GM21786 (cell line): ENCODE measurements around the gene FAM174B.

Experiments
- ATAC-seq: cut with Tn5 transposase; IDR thresholded peaks from one replicate; pipeline ENCODE4 v1.9.1; 2021; ENCODE audit not compliant: unreplicated experiment

The FAM174B gene

DNA sequence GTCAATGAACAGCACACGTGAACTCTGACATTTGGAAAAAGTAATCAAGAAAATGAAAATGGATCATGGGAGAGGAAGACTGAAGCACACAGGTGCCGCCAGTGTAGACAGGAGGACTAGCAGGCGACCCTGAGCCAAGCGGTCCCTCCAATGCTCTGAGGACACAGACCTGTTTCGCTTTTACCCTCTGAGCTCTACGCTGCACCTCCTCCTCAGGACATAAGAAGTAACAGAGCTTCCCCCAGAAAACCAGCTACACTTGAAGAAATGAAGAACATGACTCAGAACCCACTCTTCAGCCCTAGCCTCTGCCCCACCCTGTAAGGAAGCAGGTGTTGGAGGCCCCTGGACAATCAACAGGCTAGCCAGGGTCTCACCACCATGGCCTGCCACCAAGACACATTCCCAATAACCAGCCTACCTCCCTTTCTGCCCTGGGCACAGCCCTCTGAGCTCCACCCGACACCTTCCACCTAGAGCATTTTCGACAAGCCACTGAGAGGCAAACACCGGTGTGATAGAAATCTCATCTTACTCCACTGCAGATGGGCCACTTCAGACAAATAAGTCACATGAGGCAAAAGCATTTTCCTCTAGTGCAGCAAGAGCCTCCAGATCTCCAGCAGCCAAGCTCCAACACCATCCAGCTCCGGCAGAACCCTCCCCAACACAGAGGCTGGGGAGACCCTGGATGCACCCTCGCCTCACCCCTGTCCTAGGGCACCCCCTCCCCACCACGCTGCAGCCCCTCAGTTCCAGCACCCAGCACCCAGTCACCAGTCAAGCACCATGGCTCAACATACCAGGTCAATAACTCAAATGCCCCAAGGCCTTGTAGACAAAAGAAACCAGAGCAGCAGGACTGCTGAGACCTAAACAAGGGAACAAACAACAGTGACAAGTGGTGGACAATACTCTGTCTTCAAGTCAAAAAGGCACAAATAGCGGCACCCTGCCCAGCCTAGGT is 11.4 kb downstream of the FAM174B start:
- peak; percentile 66 for ATAC-seq

DNA sequence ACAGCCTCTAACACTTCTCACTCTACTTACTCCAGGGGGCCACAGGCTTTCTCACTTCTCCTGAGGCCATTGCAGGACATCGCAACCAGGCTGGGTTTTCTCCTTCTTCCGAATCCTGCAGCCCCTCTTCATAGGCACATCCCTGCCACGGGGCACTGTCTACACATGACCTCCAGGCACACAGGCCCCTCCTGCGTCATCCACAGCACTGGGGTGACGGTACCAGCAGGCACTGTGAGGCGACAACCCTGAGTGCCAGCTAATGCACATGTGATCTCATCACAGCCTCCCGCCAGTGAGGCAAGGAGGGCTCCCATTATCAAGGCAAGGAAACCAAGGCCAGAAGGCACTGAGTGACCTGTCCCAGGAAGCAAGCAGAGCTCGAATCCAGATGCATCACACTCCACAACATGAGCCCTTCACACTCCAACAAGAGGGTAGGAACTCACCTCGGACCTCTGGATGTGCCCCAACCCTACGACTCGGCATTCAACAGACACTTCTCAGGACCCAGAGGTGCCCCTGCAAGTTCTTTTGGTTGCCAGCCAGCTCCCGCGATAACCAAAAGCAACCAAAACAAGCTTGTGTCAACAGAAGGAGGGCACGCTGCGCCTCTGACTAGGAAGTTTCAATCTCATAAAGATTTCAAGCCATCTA is 16.7 kb downstream of the FAM174B start:
- ATAC-seq, result no peak

DNA sequence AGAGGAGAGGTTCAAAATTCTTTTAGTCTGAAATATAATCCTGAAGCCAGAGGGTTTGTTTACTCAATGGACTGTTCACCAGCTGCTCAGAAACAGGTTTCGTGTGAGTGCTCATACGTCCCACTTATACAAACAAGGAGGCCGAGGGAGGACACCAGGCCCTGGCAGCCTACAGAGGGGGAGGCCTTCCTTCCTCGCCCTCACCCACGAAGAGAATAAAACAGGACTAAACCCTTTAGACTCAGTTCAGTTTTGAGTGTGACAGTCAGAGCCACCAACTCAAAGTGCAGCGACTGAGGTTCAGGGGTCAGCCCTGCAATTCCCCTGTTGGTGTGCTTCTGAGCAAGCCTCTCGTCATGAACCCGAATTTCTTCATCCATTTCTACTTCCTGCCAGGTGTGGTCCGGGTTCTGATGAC is 17.3 kb downstream of the FAM174B start:
- no peak for ATAC-seq

DNA sequence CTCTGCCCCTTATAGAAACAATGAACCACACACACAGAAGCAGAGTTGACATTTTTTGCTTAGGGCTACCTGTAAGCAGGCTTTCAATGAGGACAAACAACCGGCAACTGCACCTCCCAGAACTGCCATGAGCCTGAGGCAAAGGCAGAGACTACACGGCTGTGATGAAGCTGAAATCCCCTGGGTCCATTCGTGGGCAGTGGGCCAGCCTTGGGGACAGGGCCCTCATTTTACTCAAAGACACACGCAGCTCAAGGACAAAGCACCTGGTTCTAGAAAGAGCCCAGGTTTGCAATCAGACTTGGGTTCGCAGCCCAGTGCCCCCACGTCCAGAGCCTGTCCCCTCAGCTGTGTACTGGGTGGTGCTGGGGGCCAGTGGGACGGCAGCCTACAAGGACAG is 17.9 kb downstream of the FAM174B start:
- no peak for ATAC-seq

DNA sequence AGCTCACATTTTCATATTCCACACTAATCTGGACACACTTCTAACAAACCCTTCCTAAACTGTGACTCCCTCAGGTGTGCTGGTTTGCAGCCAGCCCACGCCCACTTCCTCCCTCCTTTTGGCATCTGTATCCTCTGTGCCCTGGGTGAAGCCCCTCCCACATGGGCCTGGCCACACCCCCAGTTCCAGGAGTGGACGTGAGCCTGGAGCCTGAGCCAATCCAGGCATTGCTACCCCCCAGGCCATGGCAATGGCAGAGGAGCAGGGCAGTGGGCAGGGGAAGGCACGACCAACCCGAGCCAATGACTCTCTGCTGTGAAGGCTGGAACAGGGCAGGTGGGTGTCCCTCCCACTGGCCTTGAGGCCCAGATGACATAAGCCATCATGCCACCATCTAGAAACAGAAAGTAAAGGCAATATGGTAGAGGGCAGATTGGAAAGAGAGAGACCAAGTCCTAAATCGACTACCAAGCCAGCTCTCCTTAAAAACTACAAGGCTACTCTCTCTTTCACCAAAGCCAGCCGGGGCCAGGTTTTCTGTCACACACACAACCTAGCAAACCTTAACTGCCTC is 18.6 kb downstream of the FAM174B start:
- ATAC-seq, result peak; percentile 61

DNA sequence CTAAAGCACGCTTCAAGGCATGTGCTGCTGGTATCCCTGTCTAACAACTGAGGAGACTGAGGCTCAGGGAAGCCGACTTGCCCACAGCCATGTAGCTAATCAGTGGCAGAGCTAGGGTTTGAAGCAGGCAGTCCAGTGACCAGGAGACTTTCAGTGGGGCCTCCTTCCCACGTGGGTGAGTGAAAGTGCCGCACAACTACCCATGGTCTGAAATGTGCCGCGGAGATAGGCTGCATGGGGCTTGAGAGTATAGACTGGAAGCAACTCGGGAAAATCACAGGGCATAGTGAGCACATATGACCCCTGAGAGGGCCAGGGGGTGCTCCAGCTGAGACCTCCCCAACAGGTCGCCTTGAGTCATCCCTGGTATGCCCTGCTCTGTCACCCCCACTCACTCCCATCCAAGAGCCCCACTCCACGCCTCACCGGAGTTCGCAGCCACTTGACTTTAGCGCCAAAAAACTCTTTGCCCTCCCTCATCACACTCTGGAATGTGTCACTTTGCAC is 19.1 kb downstream of the FAM174B start:
- ATAC-seq, result no peak

DNA sequence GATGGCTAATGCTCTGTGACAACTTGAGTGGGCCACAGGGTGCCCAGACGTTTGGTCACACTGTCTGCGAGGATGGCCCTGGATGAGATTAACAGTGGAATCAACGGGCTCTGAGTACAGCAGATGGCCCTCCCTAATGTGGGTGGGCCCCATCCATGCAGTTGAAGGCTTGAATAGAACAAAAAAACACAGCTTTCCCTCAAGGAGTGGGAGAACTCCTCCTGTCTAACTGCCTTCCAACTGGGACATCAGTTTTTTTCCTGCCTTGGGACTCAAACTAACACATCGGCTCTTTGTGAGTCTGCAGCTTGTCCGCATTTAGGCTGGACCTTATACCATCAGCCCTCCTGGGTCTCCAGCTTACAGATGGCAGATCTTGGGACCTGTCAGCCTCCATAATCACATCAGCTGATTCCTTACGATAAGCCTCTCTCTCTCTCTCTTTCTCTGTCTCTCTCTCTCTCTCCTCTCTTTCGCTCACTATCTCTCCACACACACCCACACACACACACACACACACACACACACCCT is 20.8 kb downstream of the FAM174B start:
- ATAC-seq, result no peak

DNA sequence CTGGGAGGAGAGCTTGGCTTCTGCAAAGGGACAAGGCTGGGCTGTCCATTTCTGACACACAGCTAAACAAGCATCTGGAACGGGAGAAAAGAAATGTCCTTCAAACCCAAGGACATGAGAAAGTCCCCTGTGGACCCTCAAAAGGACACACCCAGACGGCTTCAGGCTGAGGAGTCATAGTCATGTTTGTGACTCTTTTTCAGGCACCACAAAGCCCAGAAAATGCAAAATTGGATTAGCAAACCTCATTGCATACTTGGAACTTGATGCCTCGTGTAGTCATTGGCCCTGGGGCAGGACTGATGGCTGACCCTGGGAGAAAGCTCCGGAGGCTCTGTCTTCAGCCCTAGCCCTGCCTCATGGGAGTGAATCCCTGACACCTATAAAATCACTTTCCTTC is 21.5 kb downstream of the FAM174B start:
- no peak for ATAC-seq

DNA sequence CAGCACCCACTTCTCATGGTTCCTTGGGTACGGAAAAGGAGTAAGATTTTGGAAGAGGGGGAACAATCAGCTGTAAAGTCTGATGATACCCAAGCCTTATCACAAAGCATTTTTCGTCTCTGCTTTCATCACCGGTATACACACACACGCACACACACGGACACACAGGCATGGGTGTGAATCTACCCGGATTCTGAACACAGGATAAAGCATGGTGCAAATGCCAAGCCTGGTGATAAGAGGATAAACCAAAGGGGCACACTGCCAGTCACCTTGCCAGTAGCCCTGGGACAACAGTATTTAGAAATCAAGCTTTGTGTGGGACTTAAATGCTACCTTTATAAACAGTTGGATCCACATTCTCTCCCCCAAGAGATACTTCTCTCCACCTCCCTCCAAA is 22.2 kb downstream of the FAM174B start:
- ATAC-seq, result no peak

DNA sequence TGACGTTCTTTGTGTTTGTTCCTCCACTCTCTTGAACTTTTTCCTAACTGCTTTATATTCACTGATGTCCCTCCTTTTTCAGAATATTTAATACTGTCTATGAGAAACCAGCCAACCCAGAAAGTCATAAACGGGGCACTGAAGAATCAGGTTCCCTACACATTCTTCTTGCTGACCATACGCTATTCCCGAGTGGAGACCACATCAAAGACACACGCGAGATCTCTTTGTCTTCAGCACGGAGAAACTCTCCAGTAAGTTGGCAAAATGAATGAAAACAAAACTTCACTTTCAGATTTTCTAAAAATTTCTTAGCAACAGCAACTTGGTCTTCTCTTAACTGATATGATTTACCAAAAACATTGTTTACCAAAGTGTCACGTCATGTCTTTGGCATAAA is 22.6 kb downstream of the FAM174B start:
- no peak for ATAC-seq

DNA sequence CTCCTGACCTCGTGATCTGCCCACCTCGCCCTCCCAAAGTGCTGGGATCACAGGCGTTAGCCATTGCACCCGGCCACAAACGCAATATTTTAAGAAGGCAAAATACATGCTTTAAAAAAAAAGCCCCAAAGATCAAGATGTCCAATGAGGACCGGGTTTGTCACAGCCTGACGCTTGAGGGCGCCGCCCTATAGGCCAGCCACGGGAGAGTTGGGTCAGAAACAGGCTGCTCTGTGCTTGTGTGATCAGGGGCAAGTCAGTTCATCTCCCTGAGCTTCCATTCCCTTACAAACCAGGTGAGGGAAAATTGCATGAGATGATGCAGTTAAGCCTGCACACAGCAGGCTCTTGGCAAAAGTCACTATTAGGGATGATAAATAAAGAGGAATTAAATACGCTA is 23.9 kb downstream of the FAM174B start:
- no peak for ATAC-seq

DNA sequence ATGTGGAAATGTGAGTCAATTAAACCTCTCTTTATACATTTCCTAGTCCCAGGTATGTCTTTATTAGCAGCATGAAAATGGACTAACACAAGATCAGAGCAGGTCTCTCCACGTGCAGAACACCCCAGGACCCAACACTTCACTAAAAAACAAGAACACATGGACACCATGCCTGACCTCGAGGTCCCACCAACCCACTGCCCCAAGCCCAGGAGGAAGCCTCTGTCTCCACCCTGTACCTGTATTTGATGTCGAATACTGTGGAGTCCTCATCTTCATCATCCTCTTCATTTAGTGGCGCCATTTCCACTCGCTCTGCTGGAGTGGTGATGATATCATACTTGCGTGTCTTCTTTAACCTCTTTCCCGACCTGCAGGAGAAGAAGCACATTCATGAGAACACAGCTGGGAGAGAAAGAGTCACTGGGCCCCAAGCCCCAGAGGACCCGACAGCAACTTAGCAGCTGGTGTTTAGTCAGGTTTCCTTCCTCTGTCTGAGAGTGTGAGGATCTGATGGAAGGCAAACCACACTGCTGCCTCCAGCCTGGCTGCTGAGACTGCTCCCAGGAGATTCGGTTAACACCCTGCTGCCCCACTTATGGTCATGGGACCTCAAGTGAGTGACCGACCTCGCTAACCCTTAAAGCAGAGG is 25.5 kb downstream of the FAM174B start:
- ATAC-seq, result no peak

DNA sequence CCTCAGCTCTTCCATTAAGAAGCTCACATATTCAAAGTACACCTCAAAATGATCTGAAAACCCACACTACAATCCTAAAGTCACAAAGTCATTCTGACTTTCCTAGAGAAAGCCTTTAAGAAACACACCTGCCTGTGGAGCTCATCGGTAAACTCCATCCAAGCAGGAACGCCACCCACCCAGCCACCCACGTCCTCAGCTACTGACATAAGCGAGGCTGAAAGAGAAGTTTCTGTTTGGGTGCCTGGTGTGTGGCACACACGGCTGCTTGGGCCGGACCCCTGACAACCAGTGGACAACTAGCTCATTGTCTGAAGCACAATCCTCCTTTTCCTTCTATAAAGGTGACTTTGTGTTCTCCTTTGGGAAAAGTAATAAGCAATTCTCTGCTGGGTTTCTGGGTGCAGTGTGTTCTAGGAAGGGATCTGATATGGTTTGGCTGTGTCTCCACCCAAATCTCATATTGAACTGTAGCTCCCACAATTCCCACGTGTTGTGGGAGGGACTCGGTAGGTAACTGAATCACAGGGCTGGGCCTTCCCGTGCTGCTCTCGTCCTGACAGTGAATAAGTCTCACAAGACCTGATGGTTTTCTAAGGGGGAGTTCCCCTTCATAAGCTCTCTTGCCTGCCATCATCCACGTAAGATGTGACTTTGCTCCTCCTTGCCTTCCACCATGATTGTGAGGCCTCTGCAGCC is 26.1 kb downstream of the FAM174B start:
- ATAC-seq, result no peak

DNA sequence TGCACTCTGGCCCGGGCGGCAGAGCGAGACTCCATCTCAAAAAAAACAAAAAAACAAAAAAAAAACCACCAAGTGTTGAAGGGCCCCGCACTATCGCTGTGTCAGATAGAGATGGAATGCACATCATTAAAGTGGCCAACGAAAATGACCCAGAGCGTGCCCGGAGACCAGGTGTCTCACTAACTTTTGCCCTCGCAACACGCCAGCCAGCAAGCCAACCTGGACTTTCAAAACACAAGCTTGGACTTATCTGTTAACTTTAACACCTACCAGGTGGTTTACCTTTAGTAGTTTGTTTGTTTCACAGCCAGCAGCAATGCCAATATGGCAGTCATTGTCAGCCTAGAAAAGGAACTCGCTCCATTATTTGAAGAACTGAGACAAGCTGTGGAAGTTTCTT is 28.6 kb downstream of the FAM174B start:
- no peak for ATAC-seq

DNA sequence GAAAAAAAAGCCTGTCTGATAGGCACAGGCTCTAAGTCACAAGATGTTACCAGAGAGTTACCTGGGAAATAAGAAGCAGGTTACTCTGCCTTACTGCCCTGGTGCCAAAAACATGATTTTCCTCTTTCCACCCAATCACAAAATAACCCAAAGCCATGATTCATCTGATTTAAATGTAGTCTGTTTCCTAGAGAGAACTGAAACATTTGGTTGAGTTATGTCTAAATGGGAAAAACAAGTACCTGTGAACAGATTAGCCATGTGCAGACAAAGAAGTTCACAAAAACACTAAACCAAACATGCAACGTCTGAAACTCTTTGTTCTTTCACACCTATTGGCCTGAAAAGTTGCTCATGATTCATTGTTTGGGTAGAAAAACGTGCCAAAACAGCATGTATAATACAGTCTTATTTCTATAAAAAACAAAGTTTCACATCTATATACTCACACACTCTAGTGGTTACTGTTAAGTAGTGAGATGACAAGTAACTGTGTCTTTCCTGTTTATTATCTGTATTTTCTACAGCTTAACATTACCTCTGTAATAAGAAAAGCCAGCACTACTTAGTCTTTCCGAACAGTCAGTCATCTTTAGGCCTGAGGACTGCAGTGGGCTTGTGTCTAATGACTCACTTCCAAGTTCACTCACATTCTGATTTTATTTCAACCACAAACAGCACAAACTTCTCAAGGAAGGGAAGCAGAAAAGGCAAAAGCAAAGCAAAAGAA is 30.2 kb downstream of the FAM174B start:
- ATAC-seq, result peak; percentile 78

DNA sequence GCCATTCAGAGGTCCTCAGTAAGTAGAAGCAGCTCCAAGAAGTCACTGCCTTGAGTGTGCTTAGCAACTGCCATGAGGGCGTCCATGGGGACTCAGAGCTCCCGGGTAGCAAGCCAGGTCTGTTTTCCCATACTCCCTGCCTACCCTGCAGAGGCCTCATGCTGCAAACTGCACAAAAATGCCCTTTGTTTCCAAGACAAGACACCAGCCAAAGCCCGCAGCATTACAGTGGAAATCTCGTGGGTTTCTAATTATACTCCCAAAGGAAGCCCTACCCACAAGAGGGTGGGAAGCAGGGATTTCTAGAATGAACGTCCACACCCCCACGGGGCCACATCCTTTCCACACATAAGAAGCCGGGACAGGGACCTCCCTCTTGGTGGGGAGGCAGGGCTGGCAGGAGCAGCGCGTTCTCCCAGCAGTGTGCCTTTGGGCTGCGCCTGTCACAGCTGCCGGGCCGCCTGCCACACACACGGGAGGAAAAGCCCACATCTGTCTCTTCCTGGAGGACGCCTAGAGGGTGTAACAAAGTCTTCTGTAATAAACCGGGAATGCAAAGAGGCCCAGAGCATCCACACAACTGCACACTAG is 31.1 kb downstream of the FAM174B start:
- no peak for ATAC-seq

DNA sequence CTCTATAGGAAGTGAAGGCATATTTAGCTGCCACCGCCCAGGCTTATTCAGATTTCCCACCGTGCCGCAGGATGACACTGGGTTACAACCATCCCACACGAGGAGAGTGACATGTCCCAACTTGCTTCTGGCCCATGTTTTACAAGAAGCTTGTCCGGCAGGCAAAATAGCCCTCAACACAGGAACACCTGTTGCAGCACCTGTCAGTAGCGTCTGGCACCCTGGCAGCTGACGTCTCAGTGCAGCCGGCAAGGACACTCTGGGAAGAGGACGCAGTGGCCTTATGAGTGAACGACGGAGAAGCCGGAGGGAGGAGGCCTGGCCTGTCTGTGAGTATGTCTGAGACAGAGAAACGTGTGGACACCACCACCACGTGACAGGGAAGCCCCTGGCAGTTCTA is 32.1 kb downstream of the FAM174B start:
- ATAC-seq, result no peak

DNA sequence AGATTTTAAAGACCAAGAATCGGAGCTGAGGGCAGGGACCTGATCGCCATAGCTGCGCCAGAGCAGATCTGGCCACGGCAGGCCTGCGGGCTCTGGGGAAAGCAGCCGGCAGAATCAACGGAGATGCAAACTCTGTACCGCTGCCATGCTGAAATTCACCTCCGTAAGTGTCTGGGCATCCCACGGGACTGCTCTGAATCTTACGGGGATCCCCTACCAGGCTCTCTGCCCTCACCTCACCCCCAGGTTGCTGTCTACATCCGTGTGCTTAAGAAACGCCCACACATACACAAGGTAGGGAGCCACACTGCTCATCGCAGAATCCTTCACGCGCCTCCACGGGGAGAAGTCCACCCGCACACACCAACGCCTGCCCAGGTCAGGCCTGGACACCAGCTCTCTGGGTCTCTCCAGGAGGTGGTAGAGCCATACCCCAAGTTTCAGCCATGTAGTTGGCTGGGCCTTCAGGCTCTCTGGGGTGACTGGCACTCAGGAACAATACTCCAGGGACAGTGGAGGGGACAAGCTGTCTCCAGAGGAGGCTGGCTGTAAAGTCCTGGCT is 33.5 kb downstream of the FAM174B start:
- ATAC-seq, result no peak

DNA sequence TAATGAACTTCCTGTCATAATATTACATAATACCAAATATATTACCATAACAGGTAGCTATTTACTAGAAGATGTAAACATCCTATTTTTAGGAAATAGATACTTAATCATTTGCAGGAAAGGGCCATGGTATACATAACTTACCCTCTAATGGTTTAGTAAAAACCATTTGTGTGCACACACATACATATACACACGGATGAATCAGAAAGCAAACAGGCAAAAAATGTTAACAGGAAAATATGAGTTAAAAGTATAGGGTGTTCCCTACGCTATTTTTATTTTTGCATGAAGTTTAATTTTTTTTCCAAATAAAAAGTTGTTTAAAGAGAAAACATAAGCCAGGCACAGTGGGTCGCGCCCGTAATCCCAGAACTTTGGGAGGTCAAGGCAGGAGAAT is 34.6 kb downstream of the FAM174B start:
- no peak for ATAC-seq
